GM23248 (cell line): ENCODE measurements around the gene TBC1D1. TPM values are rescaled to one million over a fixed set of nuclear protein-coding genes. Genes with fewer than 3 reads are reported as not detected.
A peak's percentile ranks its signal among the peaks of the same experiment; 100 is the strongest.

Experiments
- DNase-seq: peaks from one replicate; pipeline ENCODE4 v3.0.0-alpha.2; 2015
- H2AFZ ChIP-seq: fragments of 200-600 bp; sonication (generic); 2 replicates; pipeline ENCODE4 v1.6.1; 2016; ENCODE audit warnings: antibody characterized with exemption
- H3F3A ChIP-seq: fragments of 200-600 bp; sonication (generic); 2 replicates; pipeline ENCODE4 v1.6.1; 2016; ENCODE audit warnings: mild to moderate bottlenecking, antibody characterized with exemption, mixed run types; ENCODE audit not compliant: insufficient read depth
- H3K27ac ChIP-seq: fragments of 200-600 bp; sonication (generic); 2 replicates; pipeline ENCODE4 v1.5.1; 2016; ENCODE audit warnings: mild to moderate bottlenecking
- H3K27me3 ChIP-seq: fragments of 200-600 bp; sonication (generic); replicated peaks from 2 replicates; pipeline ENCODE4 v1.6.1; 2016; ENCODE audit warnings: mild to moderate bottlenecking; ENCODE audit not compliant: insufficient read depth
- H3K36me3 ChIP-seq: fragments of 200-600 bp; sonication (generic); 2 replicates; pipeline ENCODE4 v1.6.1; 2016; ENCODE audit warnings: low read depth, mild to moderate bottlenecking
- H3K4me1 ChIP-seq: fragments of 200-600 bp; sonication (generic); 2 replicates; pipeline ENCODE4 v1.6.1; 2016; ENCODE audit warnings: mild to moderate bottlenecking; ENCODE audit not compliant: insufficient read depth
- H3K4me2 ChIP-seq: fragments of 200-600 bp; sonication (generic); one replicate; pipeline ENCODE4 v1.6.1; 2016; ENCODE audit warnings: mild to moderate bottlenecking; ENCODE audit not compliant: unreplicated experiment
- H3K4me3 ChIP-seq: fragments of 200-600 bp; sonication (generic); 2 replicates; pipeline ENCODE4 v1.5.1; 2016; ENCODE audit warnings: mild to moderate bottlenecking
- H3K79me2 ChIP-seq: fragments of 200-600 bp; sonication (generic); 2 replicates; pipeline ENCODE4 v1.6.1; 2016; ENCODE audit warnings: mild to moderate bottlenecking; ENCODE audit not compliant: insufficient read depth
- H3K9ac ChIP-seq: fragments of 200-600 bp; sonication (generic); 2 replicates; pipeline ENCODE4 v1.6.1; 2016; ENCODE audit warnings: mild to moderate bottlenecking
- H3K9me2 ChIP-seq: fragments of 200-600 bp; sonication (generic); 2 replicates; pipeline ENCODE4 v1.6.1; 2016; ENCODE audit warnings: mixed run types, mild to moderate bottlenecking, moderate library complexity; ENCODE audit not compliant: insufficient read depth
- H3K9me3 ChIP-seq: fragments of 200-600 bp; sonication (generic); one replicate; pipeline ENCODE4 v1.6.1; 2017; ENCODE audit warnings: low read depth
- H4K20me1 ChIP-seq: fragments of 200-600 bp; sonication (generic); 2 replicates; pipeline ENCODE4 v1.6.0; 2016; ENCODE audit not compliant: insufficient read depth
- EZH2 ChIP-seq: fragments of 200-600 bp; sonication (generic); IDR thresholded peaks from 2 replicates; pipeline ENCODE4 v1.6.1; 2018; ENCODE audit warnings: antibody characterized with exemption, mild to moderate bottlenecking; ENCODE audit not compliant: insufficient read depth, poor library complexity, severe bottlenecking
- EZH2phosphoT487 ChIP-seq: fragments of 200-600 bp; sonication (generic); IDR thresholded peaks from 2 replicates; pipeline ENCODE4 v1.6.1; 2018; ENCODE audit warnings: antibody characterized with exemption, moderate library complexity, mild to moderate bottlenecking, low read depth; ENCODE audit not compliant: insufficient read depth
- WGBS, 2 experiments: methylation state at CpG; one replicate each; pipeline ENCODE4 v1.1.6; 2015 to 2017; ENCODE audit warnings: low lambda C conversion rate in 2 of 2, low coverage in 1 of 2; ENCODE audit errors: missing lambda C conversion rate in 2 of 2; 5-methylcytosine and 5-hydroxymethylcytosine counted together
- in situ Hi-C: fragments of 300-500 bp; cut with MboI; formaldehyde crosslinking; loops from 2 replicates; pipeline ENCODE4 v1.15.0; 2020
- polyA plus RNA-seq: library from polyadenylated mRNA; unstranded; fragments of >200 nt; fragmentation: Nextera tagmentation; extraction: Ambion mirVana; gene quantifications from 2 replicates; pipeline ENCODE4 v1.2.1, GENCODE V29; 2016
- total RNA-seq: library from RNA; depleted of rRNA; stranded (reverse); fragments of >200 nt; shearing (Covaris generic); gene quantifications from 2 replicates; pipeline ENCODE4 v1.2.3, GENCODE V29; 2014

TBC1D1 gene
- total and polyA plus RNA-seq, 2 experiments from 2014 or later, result 12.4 to 34.6 TPM

GRCh38 chr4:37891260-37892159, 626 bp downstream of the TBC1D1 start:
- Histone ChIP-seq H3K27me3 (peaks cover 57% of the 10 kb centered on the region), H3K4me1 (no peaks in the 10 kb centered on the region; the same call in 1 of the 2 replicates), H3F3A (no peaks in the 10 kb centered on the region), H3K36me3 (no peaks in the 10 kb centered on the region), H3K4me2 (peak overlapping the region; percentile 62), H2AFZ (peak overlapping the region; percentile 69), H3K9me3 (no peaks in the 10 kb centered on the region), H3K9ac (no peak overlapping the region), H3K79me2 (no peaks in the 10 kb centered on the region), H3K9me2 (no peaks in the 10 kb centered on the region), H4K20me1 (no peaks in the 10 kb centered on the region), H3K4me3 (peak overlapping the region; percentile 72), H3K27ac (no peak overlapping the region)
- DNase-seq, result peak; percentile 25
- TF ChIP-seq EZH2, result no peak
- no peak for TF ChIP-seq EZH2phosphoT487
- 0 to 2% methylated on average over 9 to 32 of the region's 49 CpGs for WGBS, 2 experiments
- in situ Hi-C loops, result no loop called here

- H4K20me1 ChIP-seq, result no peaks in the 10 kb centered on the region
- no peaks in the 10 kb centered on the region for H3K36me3 ChIP-seq
- peaks cover 60% of the 10 kb centered on the region for H3K27me3 ChIP-seq
- H3F3A ChIP-seq, result no peaks in the 10 kb centered on the region
- H3K4me3 ChIP-seq, result no peak overlapping the region
- TF ChIP-seq EZH2 (no peak), EZH2phosphoT487 (no peak)
- no peak overlapping the region for H2AFZ ChIP-seq
- no peak overlapping the region for H3K4me2 ChIP-seq
- H3K9me2 ChIP-seq, result no peaks in the 10 kb centered on the region
- 75 to 76% methylated on average over 5 of the region's 5 CpGs for WGBS, 2 experiments
- no peak overlapping the region for H3K9ac ChIP-seq
- in situ Hi-C loops, result no loop called here
- H3K27ac ChIP-seq, result no peak overlapping the region
- H3K4me1 ChIP-seq, result no peaks in the 10 kb centered on the region; the same call in 1 of the 2 replicates
- H3K9me3 ChIP-seq, result no peaks in the 10 kb centered on the region
- no peaks in the 10 kb centered on the region for H3K79me2 ChIP-seq
- DNase-seq, result no peak
Observed at GRCh38 chr4:37892641-37893040, 1.8 kb downstream of the TBC1D1 start.

DNA sequence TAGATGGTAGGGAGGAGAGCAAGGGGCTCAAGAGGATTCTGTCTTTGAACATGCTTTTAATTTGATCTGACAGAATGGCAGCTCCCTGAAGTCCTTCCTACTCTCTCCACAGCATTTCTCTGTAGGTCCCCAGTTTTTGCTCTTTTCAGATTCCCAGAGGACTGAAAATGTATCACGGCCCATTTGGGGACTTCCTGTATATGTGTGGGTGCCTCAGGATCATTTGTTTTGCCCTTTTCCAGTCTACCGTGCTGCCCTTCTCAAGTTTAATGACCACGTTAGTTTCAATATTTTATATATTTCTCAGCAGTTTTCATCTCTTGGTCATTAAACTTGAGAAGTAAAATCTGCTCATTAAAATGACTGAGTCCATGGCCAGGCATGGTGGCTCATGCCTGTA, 2.3 kb downstream of the TBC1D1 start:
- in situ Hi-C loops, result no loop called here
- Histone ChIP-seq H3K4me1 (no peaks in the 10 kb centered on the region; the same call in 1 of the 2 replicates), H3K36me3 (no peaks in the 10 kb centered on the region), H3K27me3 (peaks cover 60% of the 10 kb centered on the region), H3K9me2 (no peaks in the 10 kb centered on the region), H3K4me2 (no peak overlapping the region), H2AFZ (no peak overlapping the region), H3K4me3 (no peak overlapping the region), H3K9me3 (no peaks in the 10 kb centered on the region), H3K9ac (no peak overlapping the region), H3F3A (no peaks in the 10 kb centered on the region), H3K79me2 (no peaks in the 10 kb centered on the region), H3K27ac (no peak overlapping the region), H4K20me1 (no peaks in the 10 kb centered on the region)
- 64% methylated on average over 3 of the region's 3 CpGs for WGBS, 2 experiments
- no peak for TF ChIP-seq EZH2phosphoT487
- no peak for TF ChIP-seq EZH2
- DNase-seq, result no peak

- Histone ChIP-seq H3K27me3 (peaks cover 55% of the 10 kb centered on the region), H3K79me2 (no peaks in the 10 kb centered on the region), H3F3A (no peaks in the 10 kb centered on the region), H4K20me1 (no peaks in the 10 kb centered on the region), H3K9ac (no peak overlapping the region), H3K4me2 (no peak overlapping the region), H3K4me3 (no peak overlapping the region), H3K4me1 (no peaks in the 10 kb centered on the region; the same call in 1 of the 2 replicates), H2AFZ (no peak overlapping the region), H3K9me3 (no peaks in the 10 kb centered on the region), H3K9me2 (no peaks in the 10 kb centered on the region), H3K36me3 (no peaks in the 10 kb centered on the region), H3K27ac (no peak overlapping the region)
- WGBS, 2 experiments, result 54 to 59% methylated on average over 7 of the region's 7 CpGs
- in situ Hi-C loops, result no loop called here
- TF ChIP-seq EZH2 (no peak), EZH2phosphoT487 (no peak)
- no peak for DNase-seq
Observed at GRCh38 chr4:37895271-37895670, 4.4 kb downstream of the TBC1D1 start.
